GM04504 (cell line): ENCODE measurements around the gene MICAL3.

Experiments used
- DNase-seq: peaks from one replicate; pipeline ENCODE4 v3.0.0-alpha.2; 2012; ENCODE audit warnings: low read depth

The MICAL3 gene

DNA sequence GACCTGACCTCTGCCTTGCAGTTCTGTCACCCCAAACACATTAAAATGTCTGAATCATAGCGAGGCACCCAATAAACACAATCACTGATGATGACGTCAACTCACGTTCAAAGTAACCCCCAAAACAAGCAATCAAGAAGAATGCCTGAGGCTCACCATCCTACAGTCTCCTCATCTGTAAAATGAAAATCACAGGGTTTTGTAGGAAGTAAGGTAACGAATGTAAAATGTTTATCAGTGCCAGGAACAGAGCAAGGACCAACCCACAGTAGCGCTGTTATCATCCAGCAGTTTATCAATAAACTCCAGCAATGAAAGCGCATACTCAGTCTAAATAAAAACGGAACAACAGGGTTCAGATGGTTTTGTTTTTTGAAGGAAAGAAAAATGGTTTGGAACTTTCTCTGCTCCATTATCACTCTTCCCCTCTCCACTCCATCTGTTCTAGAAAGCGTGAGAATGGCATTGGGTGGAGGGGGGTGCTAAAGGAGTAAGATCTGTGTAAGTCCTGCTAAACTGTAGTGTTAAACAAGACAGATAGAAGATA, 110.5 kb downstream of the MICAL3 start:
- no peak for DNase-seq

DNA sequence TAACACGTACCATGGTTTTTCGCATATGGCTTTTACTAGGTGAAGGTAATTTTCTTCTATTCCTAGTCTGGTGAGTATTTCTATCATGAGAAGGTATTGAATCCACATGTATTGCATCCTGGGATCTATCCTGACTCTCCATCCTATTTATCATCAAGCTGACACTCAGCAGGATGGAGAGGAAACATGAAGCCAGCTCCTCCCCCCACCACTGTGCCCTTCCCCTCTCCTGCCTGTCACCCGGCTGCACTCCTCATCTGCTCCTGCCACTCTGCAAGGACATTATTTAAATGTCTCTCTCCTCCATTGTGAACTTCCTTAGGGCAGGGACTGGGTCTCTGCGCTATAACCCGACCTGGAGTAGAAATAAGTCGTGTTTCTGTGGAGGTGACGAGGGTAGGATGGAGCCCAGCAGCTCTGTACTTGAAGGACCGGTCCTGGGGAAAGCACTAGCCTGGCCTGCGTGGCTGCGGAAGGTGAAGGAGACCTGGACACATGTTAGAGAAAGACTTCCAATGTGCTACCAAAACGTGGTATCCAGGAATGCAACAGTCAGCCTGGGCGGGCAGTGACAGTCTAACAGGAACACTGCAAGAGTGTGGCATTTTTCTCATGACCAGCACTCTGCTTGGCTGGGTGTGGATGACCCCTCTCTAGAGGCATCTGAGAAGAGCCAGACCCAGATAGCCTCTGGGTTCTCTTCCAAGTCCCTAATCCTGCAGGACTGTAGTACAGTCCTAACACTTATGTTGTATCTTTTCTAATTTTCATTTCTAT, 111.2 kb downstream of the MICAL3 start:
- DNase-seq = no peak

DNA sequence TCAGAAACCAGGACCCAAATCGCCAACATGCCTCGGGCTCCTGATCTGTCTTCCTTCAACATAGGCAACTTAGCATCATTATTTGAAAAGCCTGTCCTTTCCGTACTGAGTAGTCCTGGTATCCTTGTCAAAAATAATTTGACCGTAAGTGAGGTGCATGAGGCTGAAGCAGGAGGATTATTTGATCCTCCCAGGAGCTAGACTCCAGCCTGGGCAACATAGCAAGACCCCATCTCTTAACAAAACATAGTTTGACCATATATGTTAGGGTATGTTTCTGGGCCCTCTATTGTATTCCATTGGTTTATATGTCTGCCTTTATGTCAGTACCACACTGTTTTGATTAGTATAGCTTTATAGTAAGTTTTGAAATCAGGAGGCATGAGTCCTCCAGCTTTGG, 112.5 kb downstream of the MICAL3 start:
- DNase-seq = no peak

DNA sequence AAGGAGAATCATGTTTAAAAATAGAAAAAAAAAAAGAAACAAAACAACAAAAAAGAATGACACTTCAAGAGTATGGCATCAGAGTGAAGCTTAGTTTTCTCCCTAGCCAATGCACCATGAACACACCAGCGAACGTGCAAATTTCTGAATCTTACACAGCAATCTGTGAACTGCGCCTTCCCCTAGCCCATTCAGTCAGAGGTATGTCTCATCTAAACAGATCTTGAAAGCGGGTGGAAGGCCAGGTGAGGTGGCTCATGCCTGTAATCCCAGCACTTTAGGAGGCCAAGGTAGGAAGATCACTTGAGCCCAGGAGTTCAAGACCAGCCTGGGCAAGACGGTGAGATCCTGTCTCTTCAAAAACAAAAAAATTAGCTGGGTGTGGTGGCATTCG, 113.1 kb downstream of the MICAL3 start:
- DNase-seq = no peak

DNA sequence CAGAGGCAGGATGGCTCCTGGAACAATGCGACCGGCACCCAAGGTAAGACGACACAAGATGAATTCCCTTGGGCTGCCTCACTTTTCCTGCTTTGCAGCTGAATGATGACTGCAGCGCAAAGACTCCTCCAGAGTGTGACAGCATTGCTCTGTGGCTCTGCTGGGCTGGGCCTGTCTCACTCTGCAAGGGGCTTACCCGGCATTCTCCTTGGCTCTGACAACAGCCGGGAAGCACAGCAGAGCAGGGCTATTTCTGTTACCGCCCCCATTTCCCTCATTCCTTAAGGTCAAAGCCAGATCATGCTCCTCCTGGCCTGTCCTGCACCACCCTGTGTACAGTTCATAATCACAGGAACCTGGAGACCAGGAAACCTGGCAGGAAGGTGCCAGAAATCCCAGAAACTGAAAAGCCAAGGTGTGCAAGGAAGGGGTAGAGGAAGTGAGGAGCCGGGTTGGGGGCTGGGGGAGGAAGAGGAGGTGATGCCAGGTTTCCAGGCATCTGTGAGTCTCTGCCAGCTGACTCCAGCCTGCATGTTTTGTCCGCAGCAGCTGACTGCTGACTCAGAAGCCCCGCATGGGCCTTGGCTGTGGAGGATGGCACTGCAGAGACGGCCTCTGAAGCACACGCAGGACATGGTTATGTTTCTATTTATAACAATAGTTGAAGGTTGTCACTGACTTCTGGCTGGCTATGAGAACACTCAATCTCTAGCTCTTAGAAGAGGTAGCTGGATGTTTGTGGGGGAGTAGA, 113.6 kb downstream of the MICAL3 start:
- DNase-seq = peak; percentile 79

GRCh38 chr22:17907748-17908051, 116.7 kb downstream of the MICAL3 start:
- no peak for DNase-seq

GRCh38 chr22:17906978-17907747, 117.2 kb downstream of the MICAL3 start:
- no peak for DNase-seq

- DNase-seq = no peak
These were observed 118.9 kb downstream of the MICAL3 start for GRCh38 chr22:17905445-17905844.

GRCh38 chr22:17903564-17904295, 120.6 kb downstream of the MICAL3 start:
- no peak for DNase-seq

DNA sequence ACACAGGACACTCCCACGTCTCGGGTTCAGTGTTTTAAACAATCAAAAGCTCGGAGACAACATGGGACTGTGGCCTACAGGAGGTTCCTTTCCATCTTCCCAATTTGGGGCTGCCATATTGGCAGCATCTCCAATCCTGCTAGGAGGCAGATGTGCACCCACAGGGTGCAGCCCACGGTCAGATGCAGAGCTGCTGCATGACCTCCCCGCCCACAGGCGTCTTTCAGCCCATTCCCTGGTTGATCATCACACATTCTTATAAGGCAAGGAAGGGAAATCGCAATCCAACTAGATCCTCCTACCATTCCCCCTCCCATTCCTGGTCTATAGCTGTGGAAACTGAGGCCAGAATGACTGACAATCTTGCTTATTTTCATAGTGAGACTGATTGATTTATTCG, 121.4 kb downstream of the MICAL3 start:
- no peak for DNase-seq

- DNase-seq = no peak
These were observed 126.0 kb downstream of the MICAL3 start for GRCh38 chr22:17898375-17898774.

- no peak for DNase-seq
These were observed 126.5 kb downstream of the MICAL3 start for GRCh38 chr22:17897858-17898257.

- DNase-seq = no peak
These were observed 126.9 kb downstream of the MICAL3 start for GRCh38 chr22:17897426-17897825.

GRCh38 chr22:17896586-17896985, 127.8 kb downstream of the MICAL3 start:
- DNase-seq = no peak

GRCh38 chr22:17893900-17894535, 130.3 kb downstream of the MICAL3 start:
- DNase-seq = no peak

DNA sequence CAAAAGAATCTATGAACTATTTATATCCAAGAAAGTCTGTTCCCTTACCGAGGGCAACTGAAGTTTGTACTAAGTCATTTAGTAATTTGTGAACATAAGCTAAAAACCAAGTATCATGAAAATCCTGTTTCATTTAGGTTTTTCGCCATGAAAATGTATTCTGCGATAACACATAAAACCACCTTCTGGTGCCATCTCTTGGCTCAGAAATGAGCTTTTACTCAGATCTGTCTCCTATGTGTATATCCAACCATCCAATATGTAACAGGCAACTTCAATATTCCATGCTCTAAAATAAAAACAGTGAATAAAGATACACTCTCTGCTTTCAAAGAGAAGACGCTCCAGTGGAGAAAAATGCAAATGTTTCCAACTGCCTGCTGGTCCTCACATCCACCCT, 132.0 kb downstream of the MICAL3 start:
- DNase-seq = no peak

DNA sequence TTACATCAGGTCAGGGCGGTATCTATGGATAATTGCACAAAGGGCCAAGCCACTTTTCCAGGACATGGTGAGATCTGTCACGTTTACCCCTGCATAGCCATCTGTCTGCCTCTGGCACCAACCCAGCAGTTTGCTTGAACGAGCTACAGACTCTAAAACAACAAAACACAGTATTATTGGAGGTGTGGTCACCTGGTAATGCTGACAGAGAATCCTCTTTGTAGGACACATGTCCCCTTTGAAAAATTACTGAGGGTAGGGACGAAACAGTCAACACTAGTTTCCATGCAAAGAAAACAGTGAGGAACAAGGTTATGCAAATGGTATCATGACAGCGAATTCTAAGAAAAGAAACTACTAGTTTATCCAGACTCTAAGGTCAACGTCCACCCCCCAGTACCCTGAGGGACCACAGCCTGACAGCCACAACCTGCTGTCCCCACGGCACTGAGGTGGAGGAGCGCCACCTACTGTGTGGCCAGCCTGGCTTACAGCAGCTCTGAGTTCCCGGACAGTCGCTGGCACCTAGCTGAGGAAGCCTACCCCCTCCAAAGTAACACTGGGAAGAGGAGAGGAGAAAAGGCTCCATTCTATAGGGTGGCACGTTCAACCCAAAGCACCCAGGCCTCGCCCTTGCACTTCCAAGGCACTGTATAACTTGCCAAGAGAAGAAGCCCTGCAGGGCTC, 132.7 kb downstream of the MICAL3 start:
- no peak for DNase-seq

DNA sequence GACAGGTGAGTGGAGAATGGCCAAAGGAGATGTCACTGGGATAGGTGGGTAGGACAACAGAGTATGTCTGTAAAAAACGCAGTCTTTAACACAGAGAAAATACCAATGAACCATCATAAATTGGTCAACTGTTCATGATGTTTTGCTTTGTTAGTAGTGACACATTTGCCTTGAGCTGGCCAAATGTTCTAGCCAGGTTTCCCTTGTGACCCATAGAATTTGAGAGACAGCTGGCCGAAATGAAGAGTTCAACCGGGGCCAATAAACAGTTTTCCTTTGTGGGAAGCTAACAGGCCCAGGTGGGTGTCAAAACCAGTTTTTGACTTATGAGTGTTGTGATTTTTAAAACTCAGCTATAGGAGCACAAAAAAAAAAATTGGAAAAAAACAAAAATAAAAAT, 133.5 kb downstream of the MICAL3 start:
- DNase-seq = no peak

- DNase-seq = no peak
These were observed 134.1 kb downstream of the MICAL3 start for GRCh38 chr22:17890245-17890671.

- no peak for DNase-seq
These were observed 135.5 kb downstream of the MICAL3 start for GRCh38 chr22:17888855-17889254.

DNA sequence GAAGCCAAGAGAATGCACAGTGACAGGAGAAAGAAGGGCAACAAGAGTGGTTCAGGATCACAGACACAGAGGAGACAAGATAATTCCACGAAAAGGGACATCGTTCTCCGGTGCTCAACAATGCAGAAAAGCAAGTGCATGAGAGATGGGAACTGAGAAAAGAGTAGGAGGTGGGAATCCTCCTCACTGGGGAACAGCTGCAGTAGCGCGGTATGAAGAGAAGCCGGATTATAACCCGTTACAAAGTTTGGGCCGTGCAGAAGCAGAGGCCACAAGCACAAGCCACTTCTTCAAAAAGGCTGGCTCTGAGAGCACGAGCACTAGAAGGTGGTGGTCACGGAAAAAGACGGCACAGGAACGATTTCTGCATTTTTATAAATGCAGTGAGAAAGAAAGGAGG, 135.9 kb downstream of the MICAL3 start:
- DNase-seq = no peak
